LNCaP clone FGC (cell line): ENCODE data around the gene CACNA1B.

Source experiments
- DNase-seq: peaks from one replicate; pipeline ENCODE4 v3.0.0-alpha.2; 2011; ENCODE audit warnings: low read depth
- H3K4me3 ChIP-seq: 2 replicates; pipeline ENCODE4 v1.5.1; 2011; ENCODE audit warnings: mild to moderate bottlenecking, low read depth, low read length, control low read depth
- CTCF ChIP-seq: IDR thresholded peaks from 2 replicates; pipeline ENCODE4 v1.5.1; 2012; ENCODE audit warnings: mild to moderate bottlenecking; ENCODE audit not compliant: control insufficient read depth, insufficient read depth; ENCODE audit errors: extremely low read depth

Gene CACNA1B

GRCh38 chr9:138096519-138096845 lies 218.9 kb downstream of the CACNA1B start:
- no peak for TF ChIP-seq CTCF
- H3K4me3 ChIP-seq, result no peak overlapping the region
- DNase-seq, result no peak

- no peak overlapping the region for H3K4me3 ChIP-seq
- TF ChIP-seq CTCF, result no peak
- DNase-seq, result no peak
Observed at GRCh38 chr9:138097501-138097991, 220.0 kb downstream of the CACNA1B start.

GRCh38 chr9:138098116-138098907 lies 220.7 kb downstream of the CACNA1B start:
- no peak overlapping the region for H3K4me3 ChIP-seq
- no peak for TF ChIP-seq CTCF
- no peak for DNase-seq

GRCh38 chr9:138098908-138099791 lies 221.6 kb downstream of the CACNA1B start:
- TF ChIP-seq CTCF, result no peak
- H3K4me3 ChIP-seq, result no peak overlapping the region
- no peak for DNase-seq

GRCh38 chr9:138099803-138100598 lies 222.4 kb downstream of the CACNA1B start:
- no peak for TF ChIP-seq CTCF

GRCh38 chr9:138100711-138101350 lies 223.2 kb downstream of the CACNA1B start:
- H3K4me3 ChIP-seq, result no peak overlapping the region
- no peak for TF ChIP-seq CTCF
- DNase-seq, result no peak

More at GRCh38 chr9:138099803-138100598, 222.4 kb downstream of the CACNA1B start:
- no peak overlapping the region for H3K4me3 ChIP-seq
- DNase-seq, result no peak
